ENCODE data around the gene KCNQ1. TPM values are rescaled to one million over a fixed set of nuclear protein-coding genes. Genes with fewer than 3 reads are reported as not detected.

The KCNQ1 gene
- total and polyA plus RNA-seq, 2 experiments from 2014 or later = 0.45 to 0.87 TPM

GRCh38 chr11:2671748-2672147 lies 226.9 kb downstream of the KCNQ1 start:
- Histone ChIP-seq H3K27me3 (ENCODE audit: insufficient read depth) (no peaks in the 10 kb centered on the region), H3K79me2 (replicated peaks; ENCODE audit: insufficient read depth) (peaks cover 16% of the 10 kb centered on the region), H3K4me1 (ENCODE audit: insufficient read depth) (peaks cover 6% of the 10 kb centered on the region; the same call in 1 of the 2 replicates), H3K27ac (ENCODE audit: low read depth) (no peak overlapping the region), H3K36me3 (ENCODE audit: insufficient read depth) (no peaks in the 10 kb centered on the region; the same call in 1 of the 2 replicates), H4K20me1 (replicated peaks; ENCODE audit: insufficient read depth) (peaks cover 23% of the 10 kb centered on the region), H2AFZ (no peak overlapping the region), H3K9me2 (ENCODE audit: insufficient read depth) (no peaks in the 10 kb centered on the region), H3K4me2 (no peak overlapping the region), H3F3A (replicated peaks; ENCODE audit: low read depth) (no peaks in the 10 kb centered on the region), H3K4me3 (no peak overlapping the region)
- H3K27me3 Mint-ChIP-seq (ENCODE audit: insufficient read depth, low read depth, poor library complexity) = peaks cover 16% of the 10 kb centered on the region
- H3K27ac Mint-ChIP-seq = no peak overlapping the region
- no peaks in the 10 kb centered on the region for H3K9me3 Mint-ChIP-seq
- peaks cover 26% of the 10 kb centered on the region for H3K36me3 Mint-ChIP-seq (ENCODE audit: low read depth)
- H3K4me3 Mint-ChIP-seq = no peak overlapping the region
- H3K4me1 Mint-ChIP-seq = peaks cover 18% of the 10 kb centered on the region; the same call in 2 of the 3 replicates
- ATAC-seq (no peak), DNase-seq (ENCODE audit: low spot score) (no peak)
- no peak for TF ChIP-seq EZH2 (IDR thresholded peaks at IDR 0.05; ENCODE audit: low read depth, unreplicated experiment)
- no peak for TF ChIP-seq ZNF331 (CRISPR knock-in tag; IDR thresholded peaks at IDR 0.05; ENCODE audit: low read depth)
- TF ChIP-seq ZNF462 (CRISPR knock-in tag; IDR thresholded peaks at IDR 0.05) = no peak

GRCh38 chr11:2672553-2673249 lies 227.9 kb downstream of the KCNQ1 start:
- H3K27me3 ChIP-seq (ENCODE audit: insufficient read depth) = no peaks in the 10 kb centered on the region
- peaks cover 9% of the 10 kb centered on the region; the same call in 1 of the 2 replicates for H3K4me1 ChIP-seq (ENCODE audit: insufficient read depth)
- no peaks in the 10 kb centered on the region for H3K9me2 ChIP-seq (ENCODE audit: insufficient read depth)
- no peak overlapping the region for H3K27ac Mint-ChIP-seq
- no peaks in the 10 kb centered on the region for H3K9me3 Mint-ChIP-seq
- DNase-seq (ENCODE audit: low spot score) (no peak), ATAC-seq (no peak)
- H3F3A ChIP-seq (replicated peaks; ENCODE audit: low read depth) = no peaks in the 10 kb centered on the region
- no peak overlapping the region for H3K4me3 Mint-ChIP-seq
- H3K4me3 ChIP-seq = no peak overlapping the region
- H3K27ac ChIP-seq (ENCODE audit: low read depth) = no peak overlapping the region
- H3K4me1 Mint-ChIP-seq = peaks cover 26% of the 10 kb centered on the region; the same call in 2 of the 3 replicates
- no peaks in the 10 kb centered on the region; the same call in 1 of the 2 replicates for H3K36me3 ChIP-seq (ENCODE audit: insufficient read depth)
- peaks cover 16% of the 10 kb centered on the region for H3K27me3 Mint-ChIP-seq (ENCODE audit: insufficient read depth, low read depth, poor library complexity)
- H4K20me1 ChIP-seq (replicated peaks; ENCODE audit: insufficient read depth) = peaks cover 28% of the 10 kb centered on the region
- H3K4me2 ChIP-seq = no peak overlapping the region
- no peak overlapping the region for H2AFZ ChIP-seq
- H3K79me2 ChIP-seq (replicated peaks; ENCODE audit: insufficient read depth) = peaks cover 16% of the 10 kb centered on the region
- peaks cover 25% of the 10 kb centered on the region for H3K36me3 Mint-ChIP-seq (ENCODE audit: low read depth)
- TF ChIP-seq STAT1 (IDR thresholded peaks at IDR 0.05; ENCODE audit: unreplicated experiment) (no peak), EZH2 (IDR thresholded peaks at IDR 0.05; ENCODE audit: low read depth, unreplicated experiment) (no peak), ZNF331 (CRISPR knock-in tag; IDR thresholded peaks at IDR 0.05; ENCODE audit: low read depth) (no peak), ZNF114 (CRISPR knock-in tag; IDR thresholded peaks at IDR 0.05) (no peak), REST (IDR thresholded peaks at IDR 0.05; ENCODE audit: unreplicated experiment) (no peak), NANOG (IDR thresholded peaks at IDR 0.05; ENCODE audit: borderline replicate concordance) (no peak), CTCF (conservative IDR thresholded peaks at IDR 0.05; ENCODE audit: low read depth in 2 of 2) (no peak)

All from GM23338 (cell line).